ENCODE results near the gene ZDHHC3.

DNA sequence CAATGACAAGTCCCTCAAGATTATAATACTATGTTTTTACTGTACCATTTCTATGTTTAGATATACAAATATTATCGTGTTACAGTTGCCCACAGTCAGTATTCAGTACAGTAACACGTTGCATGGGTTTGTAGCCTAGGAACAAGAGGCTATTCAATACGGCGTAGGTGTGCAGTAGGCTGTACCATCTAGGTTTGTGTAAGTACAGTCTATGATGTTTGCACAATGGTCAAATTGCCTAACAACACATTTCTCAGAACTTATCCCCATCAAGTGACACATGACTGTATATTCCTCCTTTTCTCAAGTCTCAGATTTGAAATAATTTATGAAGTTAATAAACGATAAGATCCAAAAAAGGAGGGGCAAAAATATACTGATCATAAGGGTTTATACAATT lies 21.7 kb downstream of the ZDHHC3 start:
- TF ChIP-seq CTCF (IDR thresholded peaks at IDR 0.05; ENCODE audit: low read length), result no peak
- TF ChIP-seq EZH2 (IDR thresholded peaks at IDR 0.05; ENCODE audit: borderline replicate concordance, low read length), result no peak

All from OCI-LY1 (cell line).